Activated T-cell treated with anti-CD3 and anti-CD28 coated beads for 1 hour (primary cell): ENCODE results near the gene ADGRL3.
"Not testable (repeated sequence)": the region's sequence is repeated elsewhere in the genome, so short reads cannot be mapped to it uniquely, and the experiment has no call there.

Source experiments
- DNase-seq: peaks from one replicate; pipeline ENCODE4 v3.0.0-alpha.2; 2020; ENCODE audit warnings: low read depth

ADGRL3 gene

GRCh38 chr4:61356696-61357095 is 156.6 kb downstream of the ADGRL3 start:
- DNase-seq, result no peak

GRCh38 chr4:61359301-61359700 is 159.2 kb downstream of the ADGRL3 start:
- DNase-seq, result no peak

- DNase-seq, result not testable (repeated sequence)
Observed at GRCh38 chr4:61372817-61373216, 172.7 kb downstream of the ADGRL3 start.

- no peak for DNase-seq
Observed at GRCh38 chr4:61373901-61374440, 173.8 kb downstream of the ADGRL3 start.

GRCh38 chr4:61374447-61374891 is 174.3 kb downstream of the ADGRL3 start:
- DNase-seq, result no peak

GRCh38 chr4:61375301-61375700 is 175.2 kb downstream of the ADGRL3 start:
- no peak for DNase-seq

- no peak for DNase-seq
Observed at GRCh38 chr4:61376301-61376700, 176.2 kb downstream of the ADGRL3 start.

- no peak for DNase-seq
Observed at GRCh38 chr4:61379406-61379805, 179.3 kb downstream of the ADGRL3 start.

- DNase-seq, result no peak
Observed at GRCh38 chr4:61380865-61381264, 180.7 kb downstream of the ADGRL3 start.

GRCh38 chr4:61385256-61385655 is 185.1 kb downstream of the ADGRL3 start:
- DNase-seq, result no peak

- not testable (repeated sequence) for DNase-seq
Observed at GRCh38 chr4:61387372-61387771, 187.2 kb downstream of the ADGRL3 start.

- no peak for DNase-seq
Observed at GRCh38 chr4:61389640-61390039, 189.5 kb downstream of the ADGRL3 start.

GRCh38 chr4:61395754-61396153 is 195.6 kb downstream of the ADGRL3 start:
- DNase-seq, result no peak

GRCh38 chr4:61397174-61397573 is 197.0 kb downstream of the ADGRL3 start:
- no peak for DNase-seq

- no peak for DNase-seq
Observed at GRCh38 chr4:61400439-61401038, 200.4 kb downstream of the ADGRL3 start.

- DNase-seq, result no peak
Observed at GRCh38 chr4:61401771-61402170, 201.6 kb downstream of the ADGRL3 start.

GRCh38 chr4:61405307-61405706 is 205.2 kb downstream of the ADGRL3 start:
- DNase-seq, result no peak

- no peak for DNase-seq
Observed at GRCh38 chr4:61406677-61407076, 206.6 kb downstream of the ADGRL3 start.

- no peak for DNase-seq
Observed at GRCh38 chr4:61407642-61408618, 207.8 kb downstream of the ADGRL3 start.

- no peak for DNase-seq
Observed at GRCh38 chr4:61408861-61409260, 208.7 kb downstream of the ADGRL3 start.

GRCh38 chr4:61411241-61411640 is 211.1 kb downstream of the ADGRL3 start:
- DNase-seq, result no peak

GRCh38 chr4:61425315-61425714 is 225.2 kb downstream of the ADGRL3 start:
- no peak for DNase-seq

- no peak for DNase-seq
Observed at GRCh38 chr4:61426229-61426628, 226.1 kb downstream of the ADGRL3 start.
